Prostate gland (tissue), 2 donors: ENCODE data around the gene GK. TPM values are rescaled to one million over a fixed set of nuclear protein-coding genes. Genes with fewer than 3 reads are reported as not detected.

ENCODE experiments used
- DNase-seq: peaks from one replicate; pipeline ENCODE4 v3.0.0-alpha.2; 2019; ENCODE audit warnings: low spot score
- H3K27ac ChIP-seq, 2 donors: fragments of 200-600 bp; sonication (generic); 2 replicates each; pipeline ENCODE4 v1.5.1; 2017 to 2019
- H3K27me3 ChIP-seq: fragments of 200-600 bp; sonication (generic); replicated peaks from 2 replicates; pipeline ENCODE4 v1.5.1; 2019; ENCODE audit not compliant: insufficient read depth
- H3K36me3 ChIP-seq, 2 donors: fragments of 200-600 bp; sonication (generic); 1 replicate in 1 of 2; 2 replicates in 1 of 2; pipeline versions ENCODE4 v1.5.1 to v1.8.1; 2017 to 2019
- H3K4me1 ChIP-seq: fragments of 200-600 bp; sonication (generic); replicated peaks from 2 replicates; pipeline ENCODE4 v1.5.1; 2019
- H3K4me3 ChIP-seq, 2 donors: fragments of 200-600 bp; sonication (generic); 2 replicates each; pipeline ENCODE4 v1.5.1; 2017 to 2019
- H3K9me3 ChIP-seq: fragments of 200-600 bp; sonication (generic); 2 replicates; pipeline ENCODE4 v1.5.1; 2017
- POLR2A ChIP-seq: fragments of 450-650 bp; IDR thresholded peaks from one replicate; pipeline ENCODE4 v1.6.1; 2016; ENCODE audit warnings: antibody characterized with exemption, mild to moderate bottlenecking
- POLR2AphosphoS5 ChIP-seq: sonication (generic); formaldehyde crosslinking; IDR thresholded peaks from one replicate; pipeline ENCODE4 v1.6.1; 2017; ENCODE audit warnings: antibody characterized with exemption
- WGBS: methylation state at CpG from one replicate; pipeline ENCODE4 v1.1.5; 2018; 5-methylcytosine and 5-hydroxymethylcytosine counted together
- intact Hi-C: fragments of 100-400 bp; cut with DNase I; formaldehyde crosslinking; loops from one replicate; pipeline ENCODE4 v1.14.2; 2022
- total RNA-seq, 2 donors: library from RNA; depleted of rRNA; stranded (reverse); fragments of >200 nt; gene quantifications; one replicate each; pipeline ENCODE4 v1.1.0, GENCODE V29; 2016
- TF ChIP-seq, protein P1 (sequence below), 4 experiments: fragments of 200-600 bp in 2 of 4; fragments of 450-650 bp in 2 of 4; sonication (generic) in 2 of 4; IDR thresholded peaks; 1 replicate in 3 of 4; 2 replicates in 1 of 4; pipeline ENCODE4 v1.5.1; 2016 to 2019; ENCODE audit warnings: antibody characterized with exemption in 4 of 4, mild to moderate bottlenecking in 2 of 4, moderate library complexity in 2 of 4

GK gene
- total RNA-seq, 2 donors from 2014 or later, result 3.0 to 7.4 TPM

DNA sequence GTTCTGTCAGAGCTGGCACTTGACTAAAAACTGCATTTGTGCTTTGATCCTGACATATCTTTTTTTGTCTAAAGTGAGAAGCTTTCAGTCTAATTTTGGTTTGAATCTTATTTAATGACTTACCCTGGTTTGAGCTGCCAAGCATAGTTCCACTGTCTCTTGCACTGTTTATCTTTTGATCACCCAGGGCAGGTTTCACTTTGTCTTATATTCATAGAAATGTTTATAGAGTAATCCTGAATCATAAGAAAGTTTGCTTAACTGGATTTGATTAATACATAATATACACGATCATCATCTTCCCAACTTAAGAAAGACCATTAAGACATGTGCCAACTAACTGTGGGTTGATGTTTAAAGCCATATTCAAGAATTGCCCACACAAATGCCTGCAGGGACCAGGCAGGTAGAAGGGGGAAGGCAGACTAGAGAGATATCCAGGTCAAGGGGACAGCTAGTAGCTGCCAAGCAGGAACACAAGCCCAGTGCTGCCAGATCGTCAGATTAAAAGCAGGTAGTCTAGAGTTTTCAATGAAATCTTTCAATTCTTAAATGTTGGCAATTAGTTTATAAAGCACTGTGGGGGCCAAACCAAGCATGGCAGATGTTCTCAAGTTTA lies 1.9 kb downstream of the GK start:
- Histone ChIP-seq H3K4me3 (no peak overlapping the region), H3K9me3 (no peaks in the 10 kb centered on the region), H3K4me1 (no peaks in the 10 kb centered on the region), H3K27ac (no peak overlapping the region), H3K27me3 (no peaks in the 10 kb centered on the region), H3K36me3 (no peaks in the 10 kb centered on the region)
- TF ChIP-seq, protein P1, sequence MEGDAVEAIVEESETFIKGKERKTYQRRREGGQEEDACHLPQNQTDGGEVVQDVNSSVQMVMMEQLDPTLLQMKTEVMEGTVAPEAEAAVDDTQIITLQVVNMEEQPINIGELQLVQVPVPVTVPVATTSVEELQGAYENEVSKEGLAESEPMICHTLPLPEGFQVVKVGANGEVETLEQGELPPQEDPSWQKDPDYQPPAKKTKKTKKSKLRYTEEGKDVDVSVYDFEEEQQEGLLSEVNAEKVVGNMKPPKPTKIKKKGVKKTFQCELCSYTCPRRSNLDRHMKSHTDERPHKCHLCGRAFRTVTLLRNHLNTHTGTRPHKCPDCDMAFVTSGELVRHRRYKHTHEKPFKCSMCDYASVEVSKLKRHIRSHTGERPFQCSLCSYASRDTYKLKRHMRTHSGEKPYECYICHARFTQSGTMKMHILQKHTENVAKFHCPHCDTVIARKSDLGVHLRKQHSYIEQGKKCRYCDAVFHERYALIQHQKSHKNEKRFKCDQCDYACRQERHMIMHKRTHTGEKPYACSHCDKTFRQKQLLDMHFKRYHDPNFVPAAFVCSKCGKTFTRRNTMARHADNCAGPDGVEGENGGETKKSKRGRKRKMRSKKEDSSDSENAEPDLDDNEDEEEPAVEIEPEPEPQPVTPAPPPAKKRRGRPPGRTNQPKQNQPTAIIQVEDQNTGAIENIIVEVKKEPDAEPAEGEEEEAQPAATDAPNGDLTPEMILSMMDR (IDR thresholded peaks at IDR 0.05), result no peak
- no peak for TF ChIP-seq POLR2AphosphoS5
- WGBS, result 31% methylated on average over 2 of the region's 2 CpGs
- intact Hi-C loops, result loop anchor here (5.0 kb wide), 1 partner anchor 232 kb away; the partner anchor contains the start of gene TAB3
- no peak for DNase-seq

DNA sequence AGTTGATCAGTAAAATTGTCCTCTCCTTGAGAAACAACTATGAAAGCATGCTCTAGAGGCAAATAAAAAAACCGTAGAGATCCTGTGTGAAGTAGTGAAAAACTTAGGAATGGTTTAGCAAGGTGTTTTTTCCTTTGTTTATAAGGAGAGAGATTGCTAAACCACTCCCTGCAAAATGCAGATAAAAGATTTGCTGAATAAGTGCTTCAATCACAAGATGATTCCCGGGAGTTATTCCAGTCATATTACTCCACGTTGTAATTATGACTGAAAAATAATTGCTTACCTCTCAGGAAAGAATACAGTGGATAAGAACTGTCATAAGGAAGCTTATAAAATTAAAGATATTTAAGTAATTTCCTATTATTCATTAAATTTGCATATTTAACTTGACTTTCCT lies 2.8 kb downstream of the GK start:
- Histone ChIP-seq H3K27me3 (no peaks in the 10 kb centered on the region), H3K36me3 (no peaks in the 10 kb centered on the region), H3K4me1 (no peaks in the 10 kb centered on the region), H3K9me3 (no peaks in the 10 kb centered on the region), H3K27ac (no peak overlapping the region), H3K4me3 (no peak overlapping the region)
- no peak for TF ChIP-seq POLR2AphosphoS5
- TF ChIP-seq, protein P1 (IDR thresholded peaks at IDR 0.05), result no peak
- no peak for TF ChIP-seq POLR2A
- intact Hi-C loops, result no loop called here
- no peak for DNase-seq
- 78% methylated on average over 3 of the region's 3 CpGs for WGBS

GRCh38 chrX:30657196-30658161 lies 4.3 kb downstream of the GK start:
- DNase-seq, result no peak
- no peak overlapping the region for H3K4me3 ChIP-seq
- TF ChIP-seq, protein P1 (IDR thresholded peaks at IDR 0.05), result no peak
- no peak for TF ChIP-seq POLR2AphosphoS5
- 65% methylated on average over 5 of the region's 5 CpGs for WGBS
- no peak overlapping the region for H3K27ac ChIP-seq
- H3K9me3 ChIP-seq, result no peaks in the 10 kb centered on the region
- no peaks in the 10 kb centered on the region for H3K36me3 ChIP-seq
- no peaks in the 10 kb centered on the region for H3K4me1 ChIP-seq
- no peaks in the 10 kb centered on the region for H3K27me3 ChIP-seq
- intact Hi-C loops, result no loop called here

DNA sequence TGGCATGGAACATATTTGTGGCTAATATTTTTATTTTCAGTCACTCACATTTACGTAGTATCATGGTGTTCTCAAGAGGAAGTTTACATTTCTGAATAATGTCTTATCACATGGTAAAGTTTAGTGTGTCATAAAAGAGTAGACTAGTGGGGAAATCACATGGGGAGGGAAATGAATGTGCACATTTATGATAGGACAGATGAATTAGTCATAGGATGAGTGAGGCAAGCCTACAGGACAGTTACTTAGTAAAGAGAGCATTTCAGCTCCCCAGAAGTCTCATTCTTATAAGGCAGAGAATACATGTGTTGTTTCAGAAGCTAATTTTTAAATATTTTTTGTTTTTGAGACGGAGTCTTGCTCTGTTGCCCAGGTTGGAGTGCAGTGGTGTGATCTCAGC lies 6.2 kb downstream of the GK start:
- no peak overlapping the region for H3K27ac ChIP-seq
- intact Hi-C loops, result no loop called here
- H3K4me1 ChIP-seq, result no peaks in the 10 kb centered on the region
- H3K4me3 ChIP-seq, result no peak overlapping the region
- no peaks in the 10 kb centered on the region for H3K27me3 ChIP-seq
- WGBS, result 82% methylated on average over 2 of the region's 2 CpGs
- TF ChIP-seq, protein P1 (IDR thresholded peaks at IDR 0.05), result no peak
- TF ChIP-seq POLR2AphosphoS5, result no peak
- no peak for TF ChIP-seq POLR2A
- H3K36me3 ChIP-seq, result no peaks in the 10 kb centered on the region
- no peak for DNase-seq
- no peaks in the 10 kb centered on the region for H3K9me3 ChIP-seq
